Measurements from ENCODE around the gene ANKRD27.

DNA sequence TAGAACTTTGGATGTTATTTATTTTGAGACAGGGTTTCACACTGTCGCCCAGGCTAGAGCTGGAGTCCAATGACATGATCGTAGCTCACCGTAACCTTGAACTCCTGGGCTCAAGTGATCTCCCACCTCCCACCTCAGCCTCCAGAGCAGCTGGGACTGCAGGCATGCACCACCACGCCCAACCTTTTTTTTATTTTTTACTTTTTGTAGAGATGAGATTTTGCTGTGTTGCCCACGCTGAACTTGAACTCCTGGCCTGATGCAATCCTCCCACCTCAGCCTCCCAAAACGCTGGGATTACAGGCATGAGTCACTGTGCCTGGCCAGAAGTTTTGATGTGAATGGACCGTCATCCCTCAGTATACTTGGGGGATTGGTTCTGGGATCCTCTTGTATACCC is 13.7 kb downstream of the ANKRD27 start:
- TF ChIP-seq CTCF (IDR thresholded peaks at IDR 0.05) (no peak), POLR2A (IDR thresholded peaks at IDR 0.05) (no peak)
